Cardiac atrium fibroblast (primary cell): ENCODE results near the gene ZNF85. TPM values are rescaled to one million over a fixed set of nuclear protein-coding genes. Genes with fewer than 3 reads are reported as not detected.

Experiments used
- total RNA-seq: library from RNA; depleted of rRNA; stranded (reverse); fragments of >200 nt; gene quantifications from 2 replicates; pipeline ENCODE4 v1.2.3, GENCODE V29; 2015

Gene ZNF85
- total RNA-seq = 2.3 and 5.2 TPM in 2 replicates

DNA sequence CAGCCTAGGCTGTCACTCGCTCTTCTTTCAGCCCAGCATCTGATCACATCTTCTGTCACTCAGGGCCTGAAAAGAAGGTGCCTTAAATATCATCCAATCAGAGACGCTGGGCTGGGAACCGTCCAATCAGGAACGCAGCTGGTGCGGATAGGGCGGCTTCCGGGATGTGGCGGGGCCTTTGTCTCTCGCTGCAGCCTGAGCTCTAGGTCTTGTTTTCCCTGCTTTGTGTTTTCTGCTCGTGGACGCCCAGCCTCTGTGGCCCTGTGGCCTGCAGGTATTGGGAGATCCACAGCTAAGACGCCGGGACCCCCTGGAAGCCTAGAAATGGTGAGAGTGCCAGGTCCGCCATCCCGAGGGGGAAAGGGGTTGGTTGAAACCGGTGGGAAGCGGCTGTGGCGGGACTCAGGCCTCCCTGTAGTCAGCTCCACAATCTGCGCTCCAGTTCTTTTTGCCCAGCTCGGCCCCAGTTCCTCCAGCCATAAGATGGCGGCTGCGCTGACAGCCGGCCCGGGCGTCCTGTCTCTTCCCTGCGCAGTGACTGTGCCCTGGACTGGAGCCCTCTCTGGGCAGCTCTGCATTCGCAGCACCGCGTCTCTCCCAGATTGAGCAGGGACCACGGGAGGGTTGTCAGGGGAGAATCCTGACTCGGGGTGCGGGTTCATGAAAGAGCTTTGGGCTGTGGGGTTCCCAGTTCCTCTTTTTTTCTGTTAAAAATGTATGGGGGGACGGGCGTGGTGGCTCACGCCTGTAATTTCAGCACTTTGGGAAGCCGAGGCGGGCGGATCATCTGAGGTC, at the start of gene ZNF85:
Gene ZNF85, plus strand, starts transcription at position 175 of the 795 bp plus-strand sequence. Its CDS starts 150 bp downstream, at position 325.

Other genes with a start within 250 kb of the ZNF85 start
- gene ZNF66, start 146.9 kb upstream of the ZNF85 start, total RNA-seq = 0.72 and 0.97 TPM in 2 replicates
- 2.7 and 3.2 TPM in 2 replicates for gene ZNF430, start 97.4 kb downstream of the ZNF85 start, total RNA-seq
- gene ZNF714, start 159.0 kb downstream of the ZNF85 start, total RNA-seq = 2.9 and 3.1 TPM in 2 replicates
- gene ZNF431, start 218.8 kb downstream of the ZNF85 start, total RNA-seq = 1.9 and 3.8 TPM in 2 replicates